H1 (cell line): ENCODE results near the gene VIPR2. TPM values are rescaled to one million over a fixed set of nuclear protein-coding genes. Genes with fewer than 3 reads are reported as not detected.

ENCODE experiments used
- CTCF ChIA-PET: fragments of 300-600 bp; sonication (Branson Sonifier 250); formaldehyde crosslinking; loops from one replicate; lab custom pipeline; 2021; ENCODE audit not compliant: partially characterized antibody; lab: Charles Lee
- POLR2A ChIA-PET: fragments of 300-600 bp; sonication (Branson Sonifier 250); formaldehyde crosslinking; loops from one replicate; lab custom pipeline; 2021; ENCODE audit warnings: inconsistent platforms; ENCODE audit not compliant: partially characterized antibody; lab: Charles Lee
- DNase-seq, 2 experiments: peaks; one replicate each; pipeline versions ENCODE4 v3.0.0 to v3.0.0-alpha.2; 2010 to 2022; ENCODE audit warnings: low spot score in 2 of 2, low read depth in 1 of 2, mixed read lengths in 1 of 2
- FAIRE-seq: peaks from 2 replicates; lab custom pipeline; 2011; peaks lifted over from hg19 to GRCh38; lab: Jason Lieb, UNC
- H2AFZ ChIP-seq: 2 replicates; pipeline ENCODE4 v1.8.1; 2012; ENCODE audit warnings: low read length, inconsistent platforms
- H2AK5ac ChIP-seq: 2 replicates; pipeline ENCODE4 v1.6.1; 2013; ENCODE audit warnings: low read depth, low read length
- H2BK120ac ChIP-seq: replicated peaks from 2 replicates; pipeline ENCODE3; 2013; ENCODE audit warnings: low read depth, low read length, inconsistent platforms
- H2BK12ac ChIP-seq: 2 replicates; pipeline ENCODE4 v1.6.1; 2013; ENCODE audit warnings: low read depth, low read length
- H2BK15ac ChIP-seq: 2 replicates; pipeline ENCODE4 v1.6.1; 2013; ENCODE audit warnings: low read length
- H2BK20ac ChIP-seq: 2 replicates; pipeline ENCODE4 v1.6.1; 2013; ENCODE audit warnings: low read length
- H2BK5ac ChIP-seq: 2 replicates; pipeline ENCODE4 v1.6.1; 2013; ENCODE audit warnings: low read depth, low read length
- H3K14ac ChIP-seq: 2 replicates; pipeline ENCODE4 v1.6.1; 2013; ENCODE audit warnings: inconsistent platforms; ENCODE audit not compliant: insufficient read length
- H3K18ac ChIP-seq: 2 replicates; pipeline ENCODE4 v1.6.1; 2013; ENCODE audit warnings: low read length; ENCODE audit errors: extremely low read depth
- H3K23ac ChIP-seq: 2 replicates; pipeline ENCODE4 v1.6.1; 2013; ENCODE audit warnings: inconsistent platforms; ENCODE audit not compliant: insufficient read length
- H3K23me2 ChIP-seq: 2 replicates; pipeline ENCODE4 v1.6.1; 2013; ENCODE audit warnings: low read depth, low read length
- H3K27ac ChIP-seq: 2 replicates; pipeline ENCODE4 v1.6.1; 2011; ENCODE audit warnings: low read depth, low read length, inconsistent platforms
- H3K27me3 ChIP-seq, 4 experiments: replicated peaks in 1 of 4; 1 replicate in 1 of 4; 2 replicates in 3 of 4; pipeline versions ENCODE4 v1.6.1 to v1.8.1; 2011 to 2013; ENCODE audit warnings: low read length in 3 of 4, mild to moderate bottlenecking in 3 of 4, inconsistent platforms in 2 of 4, mixed read lengths in 2 of 4, moderate library complexity in 1 of 4; ENCODE audit not compliant: control insufficient read depth in 3 of 4, insufficient read depth in 3 of 4; ENCODE audit errors: extremely low read depth in 1 of 4
- H3K36me3 ChIP-seq, 4 experiments: 2 replicates each; pipeline versions ENCODE4 v1.6.1 to v1.8.1; 2011 to 2013; ENCODE audit warnings: mild to moderate bottlenecking in 4 of 4, low read length in 3 of 4, moderate library complexity in 2 of 4, control low read depth in 1 of 4, inconsistent platforms in 1 of 4; ENCODE audit not compliant: insufficient read depth in 4 of 4, control insufficient read depth in 2 of 4
- H3K4ac ChIP-seq: replicated peaks from 2 replicates; pipeline ENCODE3; 2013; ENCODE audit warnings: low read length, low read depth, mixed read lengths, inconsistent platforms; ENCODE audit not compliant: insufficient read length
- H3K4me1 ChIP-seq, 4 experiments: replicated peaks in 1 of 4; 1 replicate in 1 of 4; 2 replicates in 3 of 4; pipeline versions ENCODE4 v1.6.1 to v1.8.1; 2011 to 2013; ENCODE audit warnings: low read length in 3 of 4, inconsistent platforms in 2 of 4, mixed read lengths in 1 of 4; ENCODE audit not compliant: insufficient read depth in 4 of 4, control insufficient read depth in 3 of 4
- H3K4me2 ChIP-seq, 2 experiments: 2 replicates each; pipeline versions ENCODE4 v1.6.1 to v1.8.1; 2011 to 2013; ENCODE audit warnings: low read depth in 2 of 2, low read length in 2 of 2, control low read depth in 1 of 2, inconsistent platforms in 1 of 2, mild to moderate bottlenecking in 1 of 2; ENCODE audit not compliant: insufficient read depth in 1 of 2
- H3K4me3 ChIP-seq, 4 experiments: fragments of 200-600, 300-600 bp in 1 of 4; sonication (generic), shearing (Covaris generic), sonication (Bioruptor Twin) in 1 of 4; 2 replicates each; pipeline versions ENCODE4 v1.5.1 to v1.8.1; 2011 to 2016; ENCODE audit warnings: low read length in 4 of 4, low read depth in 3 of 4, control low read depth in 2 of 4, inconsistent platforms in 2 of 4, mild to moderate bottlenecking in 2 of 4, mixed read lengths in 1 of 4, moderate library complexity in 1 of 4; ENCODE audit not compliant: insufficient read depth in 2 of 4; ENCODE audit errors: extremely low read depth in 1 of 4
- H3K56ac ChIP-seq: replicated peaks from 2 replicates; pipeline ENCODE3; 2013; ENCODE audit warnings: low read depth, mild to moderate bottlenecking, mixed read lengths, low read length, inconsistent platforms; ENCODE audit not compliant: insufficient read length
- H3K79me1 ChIP-seq: 2 replicates; pipeline ENCODE4 v1.6.1; 2013; ENCODE audit warnings: low read depth, low read length, control low read depth
- H3K79me2 ChIP-seq, 2 experiments: 2 replicates each; pipeline versions ENCODE4 v1.6.1 to v1.8.1; 2012 to 2013; ENCODE audit warnings: low read length in 2 of 2, mild to moderate bottlenecking in 2 of 2, inconsistent platforms in 1 of 2; ENCODE audit not compliant: insufficient read depth in 2 of 2, control insufficient read depth in 1 of 2
- H3K9ac ChIP-seq, 4 experiments: replicated peaks in 1 of 4; 1 replicate in 1 of 4; 2 replicates in 3 of 4; pipeline versions ENCODE4 v1.6.1 to v1.8.1; 2011 to 2013; ENCODE audit warnings: low read depth in 3 of 4, low read length in 3 of 4, control low read depth in 2 of 4, mild to moderate bottlenecking in 2 of 4, moderate library complexity in 2 of 4, inconsistent platforms in 1 of 4; ENCODE audit errors: extremely low read depth in 1 of 4
- H3K9me3 ChIP-seq, 2 experiments: 2 replicates each; pipeline versions ENCODE4 v1.6.1 to v1.8.1; 2012 to 2013; ENCODE audit warnings: mild to moderate bottlenecking in 2 of 2, moderate library complexity in 2 of 2, control low read depth in 1 of 2, inconsistent platforms in 1 of 2, low read depth in 1 of 2, low read length in 1 of 2, mixed read lengths in 1 of 2; ENCODE audit not compliant: insufficient read depth in 2 of 2
- H4K20me1 ChIP-seq, 2 experiments: replicated peaks in 1 of 2; 2 replicates each; pipeline versions ENCODE3 to v1.8.1; 2011 to 2013; ENCODE audit warnings: inconsistent platforms in 2 of 2, low read length in 2 of 2, mild to moderate bottlenecking in 1 of 2; ENCODE audit not compliant: insufficient read depth in 2 of 2, control insufficient read depth in 1 of 2
- H4K5ac ChIP-seq: 2 replicates; pipeline ENCODE4 v1.6.1; 2013; ENCODE audit warnings: low read length, low read depth, mixed read lengths, inconsistent platforms; ENCODE audit not compliant: insufficient read length
- H4K8ac ChIP-seq: 2 replicates; pipeline ENCODE4 v1.8.0; 2013; ENCODE audit warnings: mild to moderate bottlenecking, moderate library complexity, low read length, inconsistent platforms; ENCODE audit not compliant: insufficient read depth; ENCODE audit errors: extremely low read depth
- H4K91ac ChIP-seq: replicated peaks from 2 replicates; pipeline ENCODE3; 2013; ENCODE audit warnings: low read length, mixed read lengths, inconsistent platforms; ENCODE audit not compliant: insufficient read length
- CBX8 ChIP-seq: fragments of 300-800, 300-1000 bp; sonication (generic); IDR thresholded peaks from 2 replicates; pipeline ENCODE4 v1.7.1; 2016; ENCODE audit warnings: low read depth, low read length, borderline replicate concordance
- CTBP2 ChIP-seq: IDR thresholded peaks from 2 replicates; pipeline ENCODE4 v1.7.0; 2011; ENCODE audit warnings: borderline replicate concordance, mild to moderate bottlenecking, moderate library complexity, mixed read lengths, low read length; ENCODE audit not compliant: insufficient read depth, insufficient read length
- HDAC2 ChIP-seq, 2 experiments: fragments of 300-600 bp in 1 of 2; sonication (generic) in 1 of 2; IDR thresholded peaks; 2 replicates each; pipeline ENCODE4 v1.6.1; 2011 to 2012; ENCODE audit warnings: low read depth in 2 of 2, low read length in 2 of 2, mild to moderate bottlenecking in 2 of 2, moderate library complexity in 2 of 2, borderline replicate concordance in 1 of 2, inconsistent platforms in 1 of 2
- PHF8 ChIP-seq: fragments of 200-600 bp; sonication (generic); conservative IDR thresholded peaks from 2 replicates; pipeline ENCODE4 v1.7.1; 2012; ENCODE audit warnings: low read depth, mild to moderate bottlenecking, inconsistent platforms, low read length, moderate library complexity
- RXRA ChIP-seq: IDR thresholded peaks from 2 replicates; pipeline ENCODE4 v1.6.1; 2011; ENCODE audit warnings: low read depth, mild to moderate bottlenecking, low read length, moderate library complexity; ENCODE audit not compliant: insufficient read depth
- SIRT6 ChIP-seq: IDR thresholded peaks from one replicate; pipeline ENCODE4 v1.7.1; 2012; ENCODE audit warnings: low read length, inconsistent platforms
- SP2 ChIP-seq: IDR thresholded peaks from 2 replicates; pipeline ENCODE4 v1.6.1; 2012; ENCODE audit warnings: mild to moderate bottlenecking, low read length, inconsistent platforms
- SP4 ChIP-seq: IDR thresholded peaks from 2 replicates; pipeline ENCODE4 v1.6.1; 2012; ENCODE audit warnings: low read length, inconsistent platforms
- SRF ChIP-seq: IDR thresholded peaks from 2 replicates; pipeline ENCODE4 v1.6.1; 2011; ENCODE audit warnings: mild to moderate bottlenecking, low read depth, low read length, moderate library complexity
- TCF12 ChIP-seq: IDR thresholded peaks from 2 replicates; pipeline ENCODE4 v1.6.1; 2011; ENCODE audit warnings: low read depth, mild to moderate bottlenecking, low read length
- WGBS, 2 experiments: shearing (Covaris generic) in 1 of 2; methylation state at CpG; one replicate each; pipeline versions ENCODE4 v1.1.6 to v1.1.7; 2013 to 2015; ENCODE audit warnings: low lambda C conversion rate in 2 of 2, mixed read lengths in 2 of 2, inconsistent platforms in 1 of 2, low coverage in 1 of 2, missing lambda C conversion rate in 1 of 2; ENCODE audit not compliant: insufficient replicate concordance in 2 of 2, insufficient coverage in 1 of 2, insufficient read length in 1 of 2; ENCODE audit errors: extremely low coverage in 1 of 2, missing lambda C conversion rate in 1 of 2; 5-methylcytosine and 5-hydroxymethylcytosine counted together
- polyA plus RNA-seq, 7 experiments: library from polyadenylated mRNA; depleted of rRNA in 3 of 7; stranded (reverse) in 5 of 7; unstranded in 2 of 7; fragments of >200 nt in 5 of 7; fragments of 200-250 nt in 2 of 7; gene quantifications; 1 replicate in 5 of 7; 2 replicates in 1 of 7; 4 replicates in 1 of 7; pipeline versions ENCODE4 v1.2.1 to v1.2.3, GENCODE V29; 2011 to 2013; ENCODE audit warnings: missing spikeins in 2 of 7, mixed read lengths in 2 of 7
- total RNA-seq: library from RNA; stranded (reverse); fragmentation: NEBNext Ultra II Directional; extraction: Animal tissue kit (Norgen Biotek cat#: 25700); gene quantifications from 2 replicates; pipeline ENCODE4 v1.2.1, GENCODE V29; 2021
- TF ChIP-seq, protein P1 (sequence below): IDR thresholded peaks from 2 replicates; pipeline ENCODE4 v1.6.1; 2012; ENCODE audit warnings: inconsistent platforms
- TF ChIP-seq, protein P2 (sequence below): IDR thresholded peaks from 2 replicates; pipeline ENCODE4 v1.6.1; 2011; ENCODE audit warnings: low read depth, mild to moderate bottlenecking, low read length; ENCODE audit not compliant: insufficient read depth
- TF ChIP-seq, protein P3 (sequence below): IDR thresholded peaks from 2 replicates; pipeline ENCODE4 v1.6.1; 2012; ENCODE audit warnings: inconsistent platforms

The VIPR2 gene
- total and polyA plus RNA-seq, 2 of the 8 experiments (the other 6 are each of a cell fraction or from before 2014, with no cell fraction given): 2.4 to 6.3 TPM

DNA sequence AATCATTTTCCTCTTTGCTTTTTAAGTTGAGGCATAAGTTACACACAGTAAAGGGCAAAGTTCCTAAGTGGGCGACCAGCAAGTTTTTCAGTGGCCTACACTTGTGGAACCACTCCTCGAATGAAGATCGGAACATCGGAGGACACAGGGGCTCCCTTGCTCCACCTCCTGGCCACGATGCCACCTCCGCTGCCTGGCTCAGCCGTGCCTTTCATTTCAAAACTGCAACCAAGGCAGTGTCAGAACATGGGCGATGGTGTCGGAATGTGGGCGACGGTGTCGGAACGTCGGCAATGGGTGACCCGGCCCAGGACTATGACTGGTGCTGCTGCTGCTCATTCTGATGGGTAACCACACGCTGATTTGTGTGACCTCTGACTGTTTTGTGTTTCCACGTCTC is 9.6 kb upstream of the VIPR2 start:
- ChIA-PET POLR2A (no interaction called here), CTCF (no interaction called here)
- Histone ChIP-seq H2AK5ac (no peak overlapping the region), H3K27ac (no peak overlapping the region), H2BK12ac (no peak overlapping the region), H3K4me1 (no peaks in the 10 kb centered on the region), H3K56ac (no peak overlapping the region), H3K4me2 (no peak overlapping the region), H3K9ac (no peak overlapping the region), H4K5ac (no peak overlapping the region), H3K14ac (no peak overlapping the region), H3K27me3 (no peaks in the 10 kb centered on the region), H2BK20ac (no peak overlapping the region), H3K79me1 (no peaks in the 10 kb centered on the region), H3K23ac (no peak overlapping the region), H2AFZ (no peak overlapping the region), H2BK15ac (no peak overlapping the region), H2BK120ac (no peak overlapping the region), H3K4me3 (no peak overlapping the region), H2BK5ac (no peak overlapping the region), H3K9me3 (no peaks in the 10 kb centered on the region; a peak in 1 of 4 replicates), H3K4ac (no peak overlapping the region), H3K36me3 (no peaks in the 10 kb centered on the region), H3K18ac (no peak overlapping the region), H3K23me2 (no peaks in the 10 kb centered on the region), H4K91ac (no peak overlapping the region), H3K79me2 (no peaks in the 10 kb centered on the region), H4K20me1 (no peaks in the 10 kb centered on the region), H4K8ac (no peak overlapping the region)
- WGBS, 2 experiments: 80% methylated on average over 15 of the region's 17 CpGs; no CpG with 5 or more reads in 1 of the 2 experiments
- FAIRE-seq (no peak), DNase-seq (no peak)
- TF ChIP-seq, protein P1, sequence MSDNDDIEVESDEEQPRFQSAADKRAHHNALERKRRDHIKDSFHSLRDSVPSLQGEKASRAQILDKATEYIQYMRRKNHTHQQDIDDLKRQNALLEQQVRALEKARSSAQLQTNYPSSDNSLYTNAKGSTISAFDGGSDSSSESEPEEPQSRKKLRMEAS: no peak
- TF ChIP-seq SP2: no peak
- no peak for TF ChIP-seq SP4
- no peak for TF ChIP-seq CBX8
- TF ChIP-seq, protein P2, sequence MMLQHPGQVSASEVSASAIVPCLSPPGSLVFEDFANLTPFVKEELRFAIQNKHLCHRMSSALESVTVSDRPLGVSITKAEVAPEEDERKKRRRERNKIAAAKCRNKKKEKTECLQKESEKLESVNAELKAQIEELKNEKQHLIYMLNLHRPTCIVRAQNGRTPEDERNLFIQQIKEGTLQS: no peak
- TF ChIP-seq SRF: no peak
- no peak for TF ChIP-seq PHF8
- no peak for TF ChIP-seq CTBP2
- TF ChIP-seq, protein P3, sequence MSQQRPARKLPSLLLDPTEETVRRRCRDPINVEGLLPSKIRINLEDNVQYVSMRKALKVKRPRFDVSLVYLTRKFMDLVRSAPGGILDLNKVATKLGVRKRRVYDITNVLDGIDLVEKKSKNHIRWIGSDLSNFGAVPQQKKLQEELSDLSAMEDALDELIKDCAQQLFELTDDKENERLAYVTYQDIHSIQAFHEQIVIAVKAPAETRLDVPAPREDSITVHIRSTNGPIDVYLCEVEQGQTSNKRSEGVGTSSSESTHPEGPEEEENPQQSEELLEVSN: no peak
- TF ChIP-seq SIRT6: no peak
- TF ChIP-seq HDAC2 (IDR thresholded peaks at IDR 0.05; ENCODE audit: borderline replicate concordance in 1 of 2, low read depth in 2 of 2, low read length in 2 of 2): no peak
- no peak for TF ChIP-seq TCF12
- no peak for TF ChIP-seq RXRA
